Osteoblast (primary cell): Measurements from ENCODE around the gene LRRC75B. TPM values are rescaled to one million over a fixed set of nuclear protein-coding genes. Genes with fewer than 3 reads are reported as not detected.
"Not testable (repeated sequence)": the region's sequence is repeated elsewhere in the genome, so short reads cannot be mapped to it uniquely, and the experiment has no call there.

Source experiments
- DNase-seq: peaks from one replicate; pipeline ENCODE4 v3.0.0; 2011; ENCODE audit warnings: low spot score, mixed read lengths; ENCODE audit not compliant: insufficient read length; ENCODE audit errors: missing footprints
- H2AFZ ChIP-seq: 2 replicates; pipeline ENCODE4 v1.6.0; 2011; ENCODE audit warnings: mild to moderate bottlenecking, low read length
- H3K27ac ChIP-seq: 2 replicates; pipeline ENCODE4 v1.5.1; 2011; ENCODE audit warnings: mild to moderate bottlenecking, low read depth, low read length, moderate library complexity
- H3K27me3 ChIP-seq: 2 replicates; pipeline ENCODE4 v1.6.0; 2012; ENCODE audit warnings: mild to moderate bottlenecking, control low read depth, inconsistent platforms, low read length, moderate library complexity; ENCODE audit not compliant: insufficient read depth
- H3K36me3 ChIP-seq: 2 replicates; pipeline ENCODE4 v1.5.1; 2011; ENCODE audit warnings: mild to moderate bottlenecking, low read length, control low read depth, moderate library complexity; ENCODE audit not compliant: insufficient read depth
- H3K4me1 ChIP-seq: 2 replicates; pipeline ENCODE4 v1.5.1; 2011; ENCODE audit warnings: mild to moderate bottlenecking, low read length, control low read depth, moderate library complexity; ENCODE audit not compliant: insufficient read depth
- H3K4me2 ChIP-seq: 2 replicates; pipeline ENCODE4 v1.6.0; 2011; ENCODE audit warnings: mild to moderate bottlenecking, low read length; ENCODE audit not compliant: insufficient read depth
- H3K4me3 ChIP-seq: fragments of 200-600 bp; sonication (generic); 3 replicates; pipeline ENCODE4 v1.5.1; 2012; ENCODE audit warnings: mild to moderate bottlenecking, low read length, inconsistent platforms; ENCODE audit not compliant: insufficient read depth
- H3K79me2 ChIP-seq: 2 replicates; pipeline ENCODE4 v1.6.0; 2012; ENCODE audit warnings: mild to moderate bottlenecking, low read length, control low read depth, inconsistent platforms; ENCODE audit not compliant: insufficient read depth
- H3K9me3 ChIP-seq: 2 replicates; pipeline ENCODE4 v1.5.1; 2011; ENCODE audit warnings: low read depth, low read length, control low read depth
- H4K20me1 ChIP-seq: 2 replicates; pipeline ENCODE4 v1.6.0; 2012; ENCODE audit warnings: mild to moderate bottlenecking, low read length, control low read depth; ENCODE audit not compliant: insufficient read depth
- total RNA-seq: library from RNA; depleted of rRNA; stranded (reverse); fragments of >200 nt; gene quantifications from 2 replicates; pipeline ENCODE4 v1.2.3, GENCODE V29; 2012
- TF ChIP-seq, protein P1 (sequence below): IDR thresholded peaks from 2 replicates; pipeline ENCODE4 v1.5.1; 2011; ENCODE audit warnings: mild to moderate bottlenecking, low read depth, low read length, moderate library complexity; ENCODE audit errors: extremely low read depth

The LRRC75B gene
- total RNA-seq, 1 donor, result 5.1 TPM

DNA sequence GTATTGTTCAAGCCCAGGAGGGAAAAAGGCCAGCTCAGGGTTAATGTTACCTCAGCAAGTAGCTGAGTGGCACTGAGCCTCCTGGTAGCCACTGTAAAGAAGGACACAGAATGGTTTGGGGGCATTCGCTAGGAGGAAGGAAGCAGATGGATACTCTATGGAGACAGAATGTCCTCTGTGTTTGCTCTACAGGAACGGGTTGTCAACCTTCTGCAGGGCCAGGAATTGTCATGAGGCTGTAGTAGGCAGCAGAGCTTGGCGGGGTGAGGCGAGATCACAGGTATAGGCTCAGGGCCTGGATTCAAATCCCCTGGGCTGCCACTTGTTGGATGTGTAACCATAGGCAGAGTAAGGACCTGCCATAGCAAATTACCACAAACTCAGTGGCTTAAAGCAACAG lies 3.0 kb upstream of the LRRC75B start:
- Histone ChIP-seq H3K27me3 (no peaks in the 10 kb centered on the region), H3K9me3 (no peaks in the 10 kb centered on the region), H3K79me2 (no peaks in the 10 kb centered on the region), H2AFZ (no peak overlapping the region), H3K4me3 (no peak overlapping the region), H3K4me1 (peaks cover 7% of the 10 kb centered on the region), H3K4me2 (no peak overlapping the region), H3K36me3 (no peaks in the 10 kb centered on the region), H4K20me1 (no peaks in the 10 kb centered on the region), H3K27ac (no peak overlapping the region)
- DNase-seq, result no peak
- TF ChIP-seq, protein P1, sequence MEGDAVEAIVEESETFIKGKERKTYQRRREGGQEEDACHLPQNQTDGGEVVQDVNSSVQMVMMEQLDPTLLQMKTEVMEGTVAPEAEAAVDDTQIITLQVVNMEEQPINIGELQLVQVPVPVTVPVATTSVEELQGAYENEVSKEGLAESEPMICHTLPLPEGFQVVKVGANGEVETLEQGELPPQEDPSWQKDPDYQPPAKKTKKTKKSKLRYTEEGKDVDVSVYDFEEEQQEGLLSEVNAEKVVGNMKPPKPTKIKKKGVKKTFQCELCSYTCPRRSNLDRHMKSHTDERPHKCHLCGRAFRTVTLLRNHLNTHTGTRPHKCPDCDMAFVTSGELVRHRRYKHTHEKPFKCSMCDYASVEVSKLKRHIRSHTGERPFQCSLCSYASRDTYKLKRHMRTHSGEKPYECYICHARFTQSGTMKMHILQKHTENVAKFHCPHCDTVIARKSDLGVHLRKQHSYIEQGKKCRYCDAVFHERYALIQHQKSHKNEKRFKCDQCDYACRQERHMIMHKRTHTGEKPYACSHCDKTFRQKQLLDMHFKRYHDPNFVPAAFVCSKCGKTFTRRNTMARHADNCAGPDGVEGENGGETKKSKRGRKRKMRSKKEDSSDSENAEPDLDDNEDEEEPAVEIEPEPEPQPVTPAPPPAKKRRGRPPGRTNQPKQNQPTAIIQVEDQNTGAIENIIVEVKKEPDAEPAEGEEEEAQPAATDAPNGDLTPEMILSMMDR, result no peak

GRCh38 chr22:24595228-24595627 lies 2.4 kb upstream of the LRRC75B start:
- Histone ChIP-seq H3K36me3 (no peaks in the 10 kb centered on the region), H3K4me2 (no peak overlapping the region), H3K27ac (no peak overlapping the region), H3K79me2 (no peaks in the 10 kb centered on the region), H3K9me3 (no peaks in the 10 kb centered on the region), H3K4me3 (no peak overlapping the region), H4K20me1 (no peaks in the 10 kb centered on the region), H2AFZ (no peak overlapping the region), H3K27me3 (no peaks in the 10 kb centered on the region), H3K4me1 (peaks cover 7% of the 10 kb centered on the region)
- peak; percentile 37 for DNase-seq
- TF ChIP-seq, protein P1, result no peak

DNA sequence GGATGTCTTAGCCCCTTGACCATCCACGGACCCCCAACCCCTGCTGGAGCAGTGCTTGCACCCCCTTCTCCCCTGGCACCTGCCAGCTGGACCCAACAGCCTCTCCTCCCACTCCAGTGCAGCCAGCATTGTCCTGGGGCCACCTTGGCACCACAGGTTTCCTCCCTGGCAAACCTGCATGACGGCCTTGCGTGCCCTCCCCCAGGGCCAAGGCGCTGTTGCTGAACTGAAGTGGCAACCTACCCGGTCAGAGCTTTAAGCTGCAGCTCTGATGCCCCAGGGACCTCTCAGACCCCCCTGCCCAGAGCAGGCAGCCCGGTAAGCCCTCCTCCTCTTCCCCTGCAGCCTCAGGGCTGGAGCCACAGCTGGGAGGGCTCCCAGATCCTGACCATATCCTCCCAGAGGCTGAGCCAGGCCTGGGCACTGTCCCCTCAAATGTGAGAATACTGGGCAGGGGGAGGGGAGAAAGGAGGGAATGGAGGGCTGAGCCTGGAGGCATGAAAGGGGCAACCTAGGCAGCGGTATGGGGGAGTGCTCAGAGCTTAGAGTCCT lies 1.8 kb upstream of the LRRC75B start:
- H3K4me3 ChIP-seq, result no peak overlapping the region
- no peaks in the 10 kb centered on the region for H3K27me3 ChIP-seq
- H2AFZ ChIP-seq, result no peak overlapping the region
- H3K4me2 ChIP-seq, result no peak overlapping the region
- no peaks in the 10 kb centered on the region for H3K79me2 ChIP-seq
- no peaks in the 10 kb centered on the region for H3K9me3 ChIP-seq
- H3K27ac ChIP-seq, result no peak overlapping the region
- peak; percentile 54 for DNase-seq
- TF ChIP-seq, protein P1, result no peak
- peaks cover 7% of the 10 kb centered on the region for H3K4me1 ChIP-seq
- H3K36me3 ChIP-seq, result no peaks in the 10 kb centered on the region
- no peaks in the 10 kb centered on the region for H4K20me1 ChIP-seq

DNA sequence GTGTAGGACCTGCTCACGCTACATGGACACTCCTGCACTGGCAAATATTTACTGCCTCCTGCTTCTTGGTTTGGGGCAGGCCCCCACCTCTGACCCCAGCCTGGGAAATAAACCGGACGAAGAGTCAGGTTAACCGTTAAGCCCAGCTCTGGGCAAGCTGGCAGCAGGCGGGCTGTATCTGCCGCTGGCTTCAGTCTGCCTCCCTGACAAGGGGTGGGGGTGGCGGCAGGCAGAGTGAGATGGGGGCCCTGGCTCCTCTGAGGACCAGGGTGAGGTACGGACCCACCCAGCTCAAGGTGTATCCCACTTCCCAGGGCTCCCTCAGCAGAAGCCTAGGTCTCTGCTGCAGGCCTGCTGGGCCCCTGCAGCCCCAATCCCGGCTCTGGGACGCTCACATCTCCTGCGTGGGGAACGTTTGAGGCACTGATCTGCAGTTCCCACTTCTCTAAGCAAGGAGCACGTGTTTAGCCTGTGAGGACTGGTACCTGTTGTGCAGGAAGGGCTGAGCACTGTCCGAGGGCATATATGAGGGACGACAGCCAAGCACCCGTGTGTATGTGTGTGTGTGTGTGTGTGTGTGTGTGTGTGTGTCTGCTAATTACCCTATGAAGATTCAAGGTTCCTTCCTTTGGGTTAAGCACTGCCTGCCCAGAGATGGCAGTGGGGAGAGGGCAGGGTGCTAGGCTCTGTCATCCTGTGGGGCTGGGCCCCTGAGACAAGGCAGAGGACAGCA lies 1.1 kb upstream of the LRRC75B start:
- Histone ChIP-seq H3K27ac (no peak overlapping the region), H3K79me2 (no peaks in the 10 kb centered on the region), H3K4me3 (no peak overlapping the region), H3K4me2 (no peak overlapping the region), H2AFZ (no peak overlapping the region), H3K9me3 (no peaks in the 10 kb centered on the region), H3K4me1 (peaks cover 7% of the 10 kb centered on the region), H4K20me1 (no peaks in the 10 kb centered on the region), H3K27me3 (no peaks in the 10 kb centered on the region), H3K36me3 (no peaks in the 10 kb centered on the region)
- TF ChIP-seq, protein P1, result no peak
- DNase-seq, result peak; percentile 81

GRCh38 chr22:24593559-24593835 lies 624 bp upstream of the LRRC75B start:
- not testable (repeated sequence) for H3K27me3 ChIP-seq, DNase-seq, H3K79me2 ChIP-seq, H4K20me1 ChIP-seq, H3K36me3 ChIP-seq, H3K4me1 ChIP-seq, H3K9me3 ChIP-seq
- H3K4me2 ChIP-seq, result peak overlapping the region; percentile 84
- peak overlapping the region; percentile 77 for H3K4me3 ChIP-seq
- H3K27ac ChIP-seq, result peak overlapping the region; percentile 48
- peak overlapping the region; percentile 93 for H2AFZ ChIP-seq
